Fibroblast of mammary gland (primary cell): Measurements from ENCODE around the gene PPP2R2B.

Experiments
- DNase-seq: peaks from one replicate; pipeline ENCODE4 v3.0.0-alpha.2; 2010; ENCODE audit warnings: low read depth
- H3K4me3 ChIP-seq: 2 replicates; pipeline ENCODE4 v1.5.1; 2011; ENCODE audit warnings: low read depth, mild to moderate bottlenecking, low read length, moderate library complexity; ENCODE audit not compliant: control insufficient read depth
- CTCF ChIP-seq: conservative IDR thresholded peaks from 2 replicates; pipeline ENCODE4 v1.5.1; 2011; ENCODE audit warnings: low read depth, low read length, inconsistent platforms; ENCODE audit not compliant: control insufficient read depth, insufficient read depth

PPP2R2B gene

GRCh38 chr5:146762830-146763229 lies 115.7 kb downstream of the PPP2R2B start:
- no peak for TF ChIP-seq CTCF
- H3K4me3 ChIP-seq = no peak overlapping the region
- no peak for DNase-seq

DNA sequence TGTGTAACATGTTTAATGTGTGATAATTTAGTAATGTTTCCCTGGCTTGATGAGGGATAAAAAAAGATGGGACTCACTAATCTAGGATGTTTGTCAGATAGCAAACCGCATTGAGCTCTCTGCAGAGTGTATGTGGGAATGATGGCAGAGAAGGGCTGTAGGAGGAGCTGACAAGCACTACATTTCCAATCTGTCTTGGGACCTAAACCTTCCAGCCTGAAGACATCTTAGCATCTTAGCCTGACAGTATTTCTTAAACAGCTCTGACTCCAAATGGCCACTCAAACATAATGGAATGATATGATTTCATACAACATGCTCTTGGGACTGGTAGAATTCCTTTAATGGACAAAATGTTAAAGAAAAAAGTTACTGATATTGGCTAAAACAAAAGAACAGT lies 116.7 kb downstream of the PPP2R2B start:
- DNase-seq = no peak
- no peak for TF ChIP-seq CTCF
- no peak overlapping the region for H3K4me3 ChIP-seq

DNA sequence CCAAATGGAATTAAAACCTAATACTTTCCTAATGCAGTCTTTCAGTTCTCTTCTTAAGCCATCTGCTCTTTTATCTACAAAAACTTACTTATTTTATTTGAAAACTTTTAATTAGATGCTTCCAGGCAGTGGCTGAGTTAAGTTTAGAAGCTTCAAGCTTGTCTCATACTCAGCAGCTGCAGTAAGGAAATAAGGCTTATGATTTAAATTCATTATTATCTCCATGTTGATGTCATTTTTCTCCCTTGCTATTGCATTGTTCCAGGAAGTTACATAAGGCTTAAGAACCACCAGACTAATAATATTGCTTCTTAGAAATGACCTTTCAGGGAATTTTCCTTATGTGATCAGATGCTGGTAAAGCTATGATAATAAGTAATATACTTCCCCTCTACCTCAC lies 119.6 kb downstream of the PPP2R2B start:
- no peak overlapping the region for H3K4me3 ChIP-seq
- no peak for TF ChIP-seq CTCF
- DNase-seq = no peak

DNA sequence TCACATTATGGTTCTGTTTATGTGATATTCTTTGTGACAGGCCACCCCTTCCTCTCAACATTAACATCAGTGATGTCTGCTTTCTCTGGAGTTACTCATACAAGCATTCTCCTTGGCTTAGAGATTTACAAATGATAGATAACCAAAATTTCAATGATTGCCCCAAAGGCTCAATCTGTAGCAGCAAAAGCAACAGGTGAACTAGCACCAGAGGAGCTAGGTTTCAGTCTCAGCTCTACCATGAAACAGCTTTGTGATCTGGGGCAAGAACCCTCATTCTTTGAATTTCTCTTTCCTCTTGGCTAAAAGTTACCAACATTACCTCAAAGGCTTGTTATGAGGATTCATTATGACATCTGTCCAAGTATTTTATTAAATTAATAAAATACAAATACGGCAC lies 120.5 kb downstream of the PPP2R2B start:
- DNase-seq = no peak
- H3K4me3 ChIP-seq = no peak overlapping the region
- no peak for TF ChIP-seq CTCF

- H3K4me3 ChIP-seq = no peak overlapping the region
- no peak for DNase-seq
- TF ChIP-seq CTCF = no peak
Measured at GRCh38 chr5:146756546-146756945, 122.0 kb downstream of the PPP2R2B start.

DNA sequence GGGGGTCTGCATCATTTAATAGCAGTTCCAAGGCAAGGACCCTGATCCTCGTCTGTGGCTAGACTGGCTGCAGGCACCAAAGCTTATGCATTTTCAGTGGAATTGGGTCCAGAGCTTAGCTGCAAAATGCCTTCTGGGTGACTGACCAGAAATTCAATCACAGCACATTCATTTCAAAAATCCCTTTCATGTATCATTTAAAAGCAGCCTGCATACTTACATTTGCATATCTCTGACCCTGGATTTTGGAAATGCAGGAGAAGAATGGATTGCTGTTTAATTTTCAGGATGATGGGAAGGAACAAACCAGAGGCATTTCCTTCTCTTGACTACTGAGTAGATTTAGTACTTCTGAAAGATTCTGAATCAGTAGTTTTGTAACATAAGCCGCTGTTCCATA lies 122.8 kb downstream of the PPP2R2B start:
- no peak overlapping the region for H3K4me3 ChIP-seq
- no peak for TF ChIP-seq CTCF
- no peak for DNase-seq

GRCh38 chr5:146754621-146755020 lies 123.9 kb downstream of the PPP2R2B start:
- DNase-seq = no peak
- no peak overlapping the region for H3K4me3 ChIP-seq
- no peak for TF ChIP-seq CTCF
